ENCODE measurements around the gene GFPT2. TPM values are rescaled to one million over a fixed set of nuclear protein-coding genes. Genes with fewer than 3 reads are reported as not detected.
A peak's percentile ranks its signal among the peaks of the same experiment; 100 is the strongest.

Gene GFPT2
- total and polyA plus RNA-seq, 2 of the 8 experiments (the other 6 are each of a cell fraction or from before 2014, with no cell fraction given), result 83.7 to 143 TPM

DNA sequence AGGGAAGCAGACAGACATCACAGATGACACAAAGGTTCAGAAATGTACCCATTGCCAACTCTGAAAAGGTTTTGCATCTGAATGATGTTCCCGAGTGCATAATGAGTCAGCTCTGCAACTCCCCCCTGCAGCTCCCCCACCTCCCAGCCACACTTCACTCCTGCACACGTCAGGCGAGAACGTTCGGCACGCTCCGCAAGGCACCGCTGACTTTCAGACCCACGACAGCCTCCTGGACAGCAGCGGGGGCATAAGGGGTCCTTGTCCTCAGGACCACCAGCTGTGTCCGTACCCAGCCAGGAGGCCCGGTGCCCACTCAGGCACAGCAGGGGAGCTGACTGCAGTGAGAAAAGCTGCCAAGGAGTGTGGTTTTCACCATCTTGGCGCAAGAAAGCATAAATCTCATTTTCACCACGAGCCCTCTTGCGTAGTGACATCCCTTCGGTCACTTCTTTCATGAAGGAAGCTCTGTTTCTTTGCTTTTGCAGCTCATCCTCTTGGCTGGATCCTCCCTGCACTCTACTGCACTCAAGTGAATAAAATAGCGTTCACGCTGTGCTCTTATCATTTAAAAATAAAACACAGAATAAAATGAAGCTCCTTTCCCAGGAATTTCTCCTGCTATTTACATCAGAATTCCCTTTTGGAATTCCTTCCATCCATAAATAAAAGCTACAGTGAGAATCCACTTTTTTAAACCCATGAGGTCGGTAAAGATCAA lies 9.9 kb downstream of the GFPT2 start (continued):
- TF ChIP-seq, protein P1, sequence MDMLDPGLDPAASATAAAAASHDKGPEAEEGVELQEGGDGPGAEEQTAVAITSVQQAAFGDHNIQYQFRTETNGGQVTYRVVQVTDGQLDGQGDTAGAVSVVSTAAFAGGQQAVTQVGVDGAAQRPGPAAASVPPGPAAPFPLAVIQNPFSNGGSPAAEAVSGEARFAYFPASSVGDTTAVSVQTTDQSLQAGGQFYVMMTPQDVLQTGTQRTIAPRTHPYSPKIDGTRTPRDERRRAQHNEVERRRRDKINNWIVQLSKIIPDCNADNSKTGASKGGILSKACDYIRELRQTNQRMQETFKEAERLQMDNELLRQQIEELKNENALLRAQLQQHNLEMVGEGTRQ (IDR thresholded peaks at IDR 0.05; ENCODE audit: low read length), result no peak
- TF ChIP-seq KDM4A (IDR thresholded peaks at IDR 0.05; ENCODE audit: low read depth, low read length, severe bottlenecking) (no peak), RBBP5 (IDR thresholded peaks at IDR 0.05; ENCODE audit: borderline replicate concordance, low read depth, low read length) (no peak), KDM5A (IDR thresholded peaks at IDR 0.05; ENCODE audit: low read length) (no peak), SP4 (IDR thresholded peaks at IDR 0.05; ENCODE audit: low read length) (no peak), CBX5 (IDR thresholded peaks at IDR 0.05; ENCODE audit: low read depth, low read length) (no peak), CHD2 (IDR thresholded peaks at IDR 0.05; ENCODE audit: low read length) (no peak), TBP (IDR thresholded peaks at IDR 0.05; ENCODE audit: low read depth, low read length) (0 out of 2 replicates have a peak, but pooled peaks have one; percentile 8), SIN3A (conservative IDR thresholded peaks at IDR 0.05 in 1 of 2, IDR thresholded peaks at IDR 0.05 in 1 of 2; ENCODE audit: low read depth in 1 of 2, low read length in 2 of 2) (no peak; a peak in 1 of 4 replicates), CTBP2 (IDR thresholded peaks at IDR 0.05; ENCODE audit: borderline replicate concordance, insufficient read depth, insufficient read length, low read length) (no peak), EZH2 (IDR thresholded peaks at IDR 0.05; ENCODE audit: low read depth, low read length, severe bottlenecking) (no peak), RAD21 (IDR thresholded peaks at IDR 0.05 in 1 of 2, conservative IDR thresholded peaks at IDR 0.05 in 1 of 2; ENCODE audit: low read depth in 2 of 2, low read length in 2 of 2) (no peak), JUN (IDR thresholded peaks at IDR 0.05; ENCODE audit: low read depth, low read length) (0 out of 2 replicates have a peak, but pooled peaks have one; percentile 8), YY1 (IDR thresholded peaks at IDR 0.05; ENCODE audit: low read depth, low read length) (no peak)
- TF ChIP-seq, protein P2, sequence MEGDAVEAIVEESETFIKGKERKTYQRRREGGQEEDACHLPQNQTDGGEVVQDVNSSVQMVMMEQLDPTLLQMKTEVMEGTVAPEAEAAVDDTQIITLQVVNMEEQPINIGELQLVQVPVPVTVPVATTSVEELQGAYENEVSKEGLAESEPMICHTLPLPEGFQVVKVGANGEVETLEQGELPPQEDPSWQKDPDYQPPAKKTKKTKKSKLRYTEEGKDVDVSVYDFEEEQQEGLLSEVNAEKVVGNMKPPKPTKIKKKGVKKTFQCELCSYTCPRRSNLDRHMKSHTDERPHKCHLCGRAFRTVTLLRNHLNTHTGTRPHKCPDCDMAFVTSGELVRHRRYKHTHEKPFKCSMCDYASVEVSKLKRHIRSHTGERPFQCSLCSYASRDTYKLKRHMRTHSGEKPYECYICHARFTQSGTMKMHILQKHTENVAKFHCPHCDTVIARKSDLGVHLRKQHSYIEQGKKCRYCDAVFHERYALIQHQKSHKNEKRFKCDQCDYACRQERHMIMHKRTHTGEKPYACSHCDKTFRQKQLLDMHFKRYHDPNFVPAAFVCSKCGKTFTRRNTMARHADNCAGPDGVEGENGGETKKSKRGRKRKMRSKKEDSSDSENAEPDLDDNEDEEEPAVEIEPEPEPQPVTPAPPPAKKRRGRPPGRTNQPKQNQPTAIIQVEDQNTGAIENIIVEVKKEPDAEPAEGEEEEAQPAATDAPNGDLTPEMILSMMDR (IDR thresholded peaks at IDR 0.05; ENCODE audit: control extremely low read depth in 1 of 3, insufficient read depth in 1 of 3, low read depth in 1 of 3, low read length in 3 of 3), result no peak
- TF ChIP-seq, protein P3, sequence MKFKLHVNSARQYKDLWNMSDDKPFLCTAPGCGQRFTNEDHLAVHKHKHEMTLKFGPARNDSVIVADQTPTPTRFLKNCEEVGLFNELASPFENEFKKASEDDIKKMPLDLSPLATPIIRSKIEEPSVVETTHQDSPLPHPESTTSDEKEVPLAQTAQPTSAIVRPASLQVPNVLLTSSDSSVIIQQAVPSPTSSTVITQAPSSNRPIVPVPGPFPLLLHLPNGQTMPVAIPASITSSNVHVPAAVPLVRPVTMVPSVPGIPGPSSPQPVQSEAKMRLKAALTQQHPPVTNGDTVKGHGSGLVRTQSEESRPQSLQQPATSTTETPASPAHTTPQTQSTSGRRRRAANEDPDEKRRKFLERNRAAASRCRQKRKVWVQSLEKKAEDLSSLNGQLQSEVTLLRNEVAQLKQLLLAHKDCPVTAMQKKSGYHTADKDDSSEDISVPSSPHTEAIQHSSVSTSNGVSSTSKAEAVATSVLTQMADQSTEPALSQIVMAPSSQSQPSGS (IDR thresholded peaks at IDR 0.05; ENCODE audit: low read length), result no peak
- TF ChIP-seq, protein P4, sequence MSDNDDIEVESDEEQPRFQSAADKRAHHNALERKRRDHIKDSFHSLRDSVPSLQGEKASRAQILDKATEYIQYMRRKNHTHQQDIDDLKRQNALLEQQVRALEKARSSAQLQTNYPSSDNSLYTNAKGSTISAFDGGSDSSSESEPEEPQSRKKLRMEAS (IDR thresholded peaks at IDR 0.05), result no peak; the same call in 1 of the 2 replicates

Data from H1 (cell line).